ENCODE data around the gene MIER3. TPM values are rescaled to one million over a fixed set of nuclear protein-coding genes. Genes with fewer than 3 reads are reported as not detected.

MIER3 gene
- total and polyA plus RNA-seq, 2 experiments from 2014 or later = 7.1 to 41.9 TPM

DNA sequence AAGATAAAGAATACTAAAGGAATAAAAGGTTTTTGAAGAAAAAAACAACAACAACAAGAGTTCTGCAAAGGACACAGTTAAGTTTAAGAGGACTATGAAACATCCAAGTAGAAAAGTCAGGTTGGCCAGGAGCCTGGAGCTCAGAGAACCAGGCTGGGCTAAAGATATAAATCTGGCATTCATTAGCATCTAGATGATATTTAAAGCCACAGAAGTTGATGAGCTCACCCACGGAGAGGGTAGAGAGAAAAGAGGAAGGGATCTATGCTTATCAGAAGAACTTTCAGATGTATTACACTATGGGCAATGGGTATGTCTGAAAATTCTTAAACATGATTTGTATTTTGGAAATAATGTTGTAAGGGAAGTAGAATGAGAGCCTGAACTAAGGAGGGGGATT, 9.9 kb downstream of the MIER3 start:
- Histone ChIP-seq H3K27ac (no peak overlapping the region), H3K9me3 (ENCODE audit: low read depth) (no peaks in the 10 kb centered on the region), H3K79me2 (peaks cover 33% of the 10 kb centered on the region), H2AFZ (no peak overlapping the region), H3K4me2 (no peak overlapping the region), H3K4me3 (no peak overlapping the region), H4K20me1 (ENCODE audit: insufficient read depth, poor library complexity, severe bottlenecking) (peaks cover 10% of the 10 kb centered on the region), H3K27me3 (no peaks in the 10 kb centered on the region), H3K36me3 (replicated peaks; ENCODE audit: insufficient read depth, low read depth) (no peaks in the 10 kb centered on the region), H3K4me1 (ENCODE audit: insufficient read depth) (no peaks in the 10 kb centered on the region), H3K9me2 (replicated peaks; ENCODE audit: insufficient read depth) (no peaks in the 10 kb centered on the region)
- WGBS (ENCODE audit: low lambda C conversion rate, missing lambda C conversion rate) = 50% methylated on average over 1 of the region's 1 CpG
- no peak for DNase-seq (ENCODE audit: low spot score)
- TF ChIP-seq, protein P1, sequence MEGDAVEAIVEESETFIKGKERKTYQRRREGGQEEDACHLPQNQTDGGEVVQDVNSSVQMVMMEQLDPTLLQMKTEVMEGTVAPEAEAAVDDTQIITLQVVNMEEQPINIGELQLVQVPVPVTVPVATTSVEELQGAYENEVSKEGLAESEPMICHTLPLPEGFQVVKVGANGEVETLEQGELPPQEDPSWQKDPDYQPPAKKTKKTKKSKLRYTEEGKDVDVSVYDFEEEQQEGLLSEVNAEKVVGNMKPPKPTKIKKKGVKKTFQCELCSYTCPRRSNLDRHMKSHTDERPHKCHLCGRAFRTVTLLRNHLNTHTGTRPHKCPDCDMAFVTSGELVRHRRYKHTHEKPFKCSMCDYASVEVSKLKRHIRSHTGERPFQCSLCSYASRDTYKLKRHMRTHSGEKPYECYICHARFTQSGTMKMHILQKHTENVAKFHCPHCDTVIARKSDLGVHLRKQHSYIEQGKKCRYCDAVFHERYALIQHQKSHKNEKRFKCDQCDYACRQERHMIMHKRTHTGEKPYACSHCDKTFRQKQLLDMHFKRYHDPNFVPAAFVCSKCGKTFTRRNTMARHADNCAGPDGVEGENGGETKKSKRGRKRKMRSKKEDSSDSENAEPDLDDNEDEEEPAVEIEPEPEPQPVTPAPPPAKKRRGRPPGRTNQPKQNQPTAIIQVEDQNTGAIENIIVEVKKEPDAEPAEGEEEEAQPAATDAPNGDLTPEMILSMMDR (IDR thresholded peaks at IDR 0.05; ENCODE audit: poor library complexity) = no peak
- no peak for TF ChIP-seq EZH2phosphoT487 (IDR thresholded peaks at IDR 0.05; ENCODE audit: low read depth, severe bottlenecking, unreplicated experiment)
- no peak for TF ChIP-seq EZH2 (IDR thresholded peaks at IDR 0.05; ENCODE audit: borderline replicate concordance)

DNA sequence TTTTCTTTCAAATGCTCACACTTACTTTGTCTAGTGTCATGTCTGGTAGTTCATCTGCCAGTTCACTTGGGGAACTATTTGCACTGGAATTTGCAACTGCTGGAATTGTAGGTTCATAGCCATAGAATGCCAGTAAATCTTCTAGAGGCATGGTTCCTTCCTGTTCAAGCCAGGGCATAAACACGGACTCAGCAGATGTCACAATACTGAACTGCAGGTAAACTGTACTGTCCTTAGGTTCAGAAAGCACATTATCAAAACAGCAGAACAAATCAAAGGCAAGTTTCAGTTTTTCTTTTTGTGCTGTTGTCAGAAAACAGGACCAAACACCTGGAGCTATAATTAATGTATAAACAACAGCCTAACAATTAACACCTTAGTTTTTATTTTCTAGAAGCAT, 13.1 kb downstream of the MIER3 start:
- H3K79me2 ChIP-seq = peaks cover 15% of the 10 kb centered on the region
- no peaks in the 10 kb centered on the region for H3K4me1 ChIP-seq (ENCODE audit: insufficient read depth)
- H3K4me3 ChIP-seq = no peak overlapping the region
- H3K9me2 ChIP-seq (replicated peaks; ENCODE audit: insufficient read depth) = no peaks in the 10 kb centered on the region
- TF ChIP-seq, protein P1 (IDR thresholded peaks at IDR 0.05; ENCODE audit: poor library complexity) = no peak
- no peak for TF ChIP-seq EZH2 (IDR thresholded peaks at IDR 0.05; ENCODE audit: borderline replicate concordance)
- TF ChIP-seq EZH2phosphoT487 (IDR thresholded peaks at IDR 0.05; ENCODE audit: low read depth, severe bottlenecking, unreplicated experiment) = no peak
- no peaks in the 10 kb centered on the region for H3K9me3 ChIP-seq (ENCODE audit: low read depth)
- no peak overlapping the region for H3K4me2 ChIP-seq
- no peak overlapping the region for H3K27ac ChIP-seq
- H4K20me1 ChIP-seq (ENCODE audit: insufficient read depth, poor library complexity, severe bottlenecking) = peaks cover 4% of the 10 kb centered on the region
- no peak for DNase-seq (ENCODE audit: low spot score)
- 76% methylated on average over 1 of the region's 1 CpG for WGBS (ENCODE audit: low lambda C conversion rate, missing lambda C conversion rate)
- no peaks in the 10 kb centered on the region for H3K27me3 ChIP-seq
- H3K36me3 ChIP-seq (replicated peaks; ENCODE audit: insufficient read depth, low read depth) = no peaks in the 10 kb centered on the region
- H2AFZ ChIP-seq = no peak overlapping the region

DNA sequence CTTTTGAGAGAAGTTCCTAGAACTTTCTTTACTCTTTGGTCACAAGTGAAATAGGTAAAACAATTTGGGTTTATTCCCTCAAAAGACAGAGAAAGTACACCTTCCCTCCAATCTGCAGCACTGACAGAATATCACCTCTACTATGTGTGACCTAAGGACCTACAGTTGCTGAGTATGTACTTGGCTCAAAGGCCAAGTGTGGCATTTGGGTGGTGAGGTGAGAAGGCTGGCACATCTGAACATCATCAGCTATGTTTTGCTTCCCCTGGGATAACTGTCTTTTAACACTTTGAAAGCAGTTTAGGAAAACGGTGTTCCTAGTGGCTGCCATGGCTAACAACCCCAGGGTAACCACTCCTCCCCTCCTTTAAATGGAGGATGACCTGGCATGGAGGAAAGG, 17.6 kb downstream of the MIER3 start:
- H4K20me1 ChIP-seq (ENCODE audit: insufficient read depth, poor library complexity, severe bottlenecking) = peaks cover 2% of the 10 kb centered on the region
- H3K9me3 ChIP-seq (ENCODE audit: low read depth) = no peaks in the 10 kb centered on the region
- H3K27ac ChIP-seq = no peak overlapping the region
- DNase-seq (ENCODE audit: low spot score) = no peak
- H3K4me1 ChIP-seq (ENCODE audit: insufficient read depth) = no peaks in the 10 kb centered on the region
- H3K9me2 ChIP-seq (replicated peaks; ENCODE audit: insufficient read depth) = no peaks in the 10 kb centered on the region
- TF ChIP-seq, protein P1 (IDR thresholded peaks at IDR 0.05; ENCODE audit: poor library complexity) = no peak
- TF ChIP-seq EZH2 (IDR thresholded peaks at IDR 0.05; ENCODE audit: borderline replicate concordance) = no peak
- TF ChIP-seq EZH2phosphoT487 (IDR thresholded peaks at IDR 0.05; ENCODE audit: low read depth, severe bottlenecking, unreplicated experiment) = no peak
- H3K4me3 ChIP-seq = no peak overlapping the region
- no peaks in the 10 kb centered on the region for H3K36me3 ChIP-seq (replicated peaks; ENCODE audit: insufficient read depth, low read depth)
- no peaks in the 10 kb centered on the region for H3K27me3 ChIP-seq
- H2AFZ ChIP-seq = no peak overlapping the region
- 91% methylated on average over 1 of the region's 1 CpG for WGBS (ENCODE audit: low lambda C conversion rate, missing lambda C conversion rate)
- peaks cover 6% of the 10 kb centered on the region for H3K79me2 ChIP-seq
- no peak overlapping the region for H3K4me2 ChIP-seq

DNA sequence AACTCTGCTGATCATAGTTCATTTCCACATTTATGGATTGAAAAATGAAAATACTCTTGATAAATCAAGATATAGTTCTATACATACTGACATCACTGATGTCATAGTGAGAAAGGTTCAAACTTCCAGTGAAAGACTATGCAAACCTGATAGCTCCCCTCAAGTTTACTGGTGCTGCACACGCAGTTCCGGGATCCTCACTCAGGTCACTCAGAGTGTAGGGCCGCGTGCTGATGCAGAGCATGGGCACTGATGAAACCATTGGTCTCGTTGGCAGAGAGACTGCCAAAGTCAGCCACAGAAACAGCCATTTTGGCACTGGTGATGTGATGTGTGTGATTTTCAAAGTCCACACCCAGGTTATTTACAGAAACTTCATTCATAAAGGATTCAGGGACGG, 29.0 kb downstream of the MIER3 start:
- 96% methylated on average over 6 of the region's 6 CpGs for WGBS (ENCODE audit: low lambda C conversion rate, missing lambda C conversion rate)
- Histone ChIP-seq H3K36me3 (replicated peaks; ENCODE audit: insufficient read depth, low read depth) (no peaks in the 10 kb centered on the region), H3K4me1 (ENCODE audit: insufficient read depth) (no peaks in the 10 kb centered on the region), H4K20me1 (ENCODE audit: insufficient read depth, poor library complexity, severe bottlenecking) (peaks cover 4% of the 10 kb centered on the region), H2AFZ (no peak overlapping the region), H3K4me3 (no peak overlapping the region), H3K9me2 (replicated peaks; ENCODE audit: insufficient read depth) (no peaks in the 10 kb centered on the region), H3K4me2 (no peak overlapping the region), H3K9me3 (ENCODE audit: low read depth) (no peaks in the 10 kb centered on the region), H3K27ac (no peak overlapping the region), H3K79me2 (peaks cover 3% of the 10 kb centered on the region), H3K27me3 (no peaks in the 10 kb centered on the region)
- DNase-seq (ENCODE audit: low spot score) = no peak
- TF ChIP-seq EZH2phosphoT487 (IDR thresholded peaks at IDR 0.05; ENCODE audit: low read depth, severe bottlenecking, unreplicated experiment) = no peak
- TF ChIP-seq, protein P1 (IDR thresholded peaks at IDR 0.05; ENCODE audit: poor library complexity) = no peak
- TF ChIP-seq EZH2 (IDR thresholded peaks at IDR 0.05; ENCODE audit: borderline replicate concordance) = no peak
